Heart right ventricle (tissue), 16 donors: ENCODE results near the gene ZNF106. TPM values are rescaled to one million over a fixed set of nuclear protein-coding genes. Genes with fewer than 3 reads are reported as not detected.

Experiments used
- ATAC-seq, 8 donors: fragments of 200-7000 bp; cut with Tn5 transposase; one replicate each; pipeline ENCODE4 v1.9.1; 2020; ENCODE audit warnings: mild to moderate bottlenecking in 8 of 8, moderate library complexity in 8 of 8, moderate number of reproducible peaks in 1 of 8
- DNase-seq, 2 donors: peaks; one replicate each; pipeline ENCODE4 v3.0.0-alpha.2; 2020
- H3K27ac ChIP-seq, 10 donors: fragments of 200-600 bp; sonication (generic) in 2 of 10; one replicate each; pipeline versions ENCODE4 v1.5.0 to v1.8.0; 2020 to 2022; ENCODE audit warnings: mild to moderate bottlenecking in 3 of 10
- H3K27me3 ChIP-seq, 7 donors: fragments of 200-600 bp; one replicate each; pipeline ENCODE4 v1.8.0; 2021 to 2022; ENCODE audit warnings: mild to moderate bottlenecking in 2 of 7
- H3K36me3 ChIP-seq, 9 donors: fragments of 200-600 bp; sonication (generic) in 1 of 9; one replicate each; pipeline versions ENCODE4 v1.5.0 to v1.8.0; 2020 to 2022; ENCODE audit warnings: mild to moderate bottlenecking in 2 of 9
- H3K4me1 ChIP-seq, 9 donors: fragments of 200-600 bp; sonication (generic) in 1 of 9; one replicate each; pipeline versions ENCODE4 v1.5.0 to v1.8.0; 2020 to 2022; ENCODE audit warnings: mild to moderate bottlenecking in 4 of 9
- H3K4me3 ChIP-seq, 10 donors: fragments of 200-600 bp; sonication (generic) in 2 of 10; one replicate each; pipeline versions ENCODE4 v1.5.0 to v1.8.0; 2020 to 2022; ENCODE audit warnings: mild to moderate bottlenecking in 7 of 10, moderate library complexity in 2 of 10
- H3K9me3 ChIP-seq, 11 donors: fragments of 200-600 bp in 10 of 11; sonication (generic) in 2 of 11; one replicate each; pipeline versions ENCODE4 v1.5.0 to v1.8.0; 2013 to 2022; ENCODE audit warnings: mild to moderate bottlenecking in 2 of 11, control low read depth in 1 of 11, moderate library complexity in 1 of 11
- CTCF ChIP-seq, 9 donors: fragments of 200-600 bp; sonication (generic) in 2 of 9; IDR thresholded peaks; one replicate each; pipeline versions ENCODE4 v1.5.0 to v1.8.0; 2021 to 2022; ENCODE audit warnings: antibody characterized with exemption in 9 of 9, mild to moderate bottlenecking in 5 of 9, moderate library complexity in 1 of 9
- WGBS, 2 donors: extraction: QIAGEN DNeasy Blood & Tissue Kit; methylation state at CpG; one replicate each; pipeline ENCODE4 v1.1.7; 2013; ENCODE audit warnings: inconsistent platforms in 1 of 2; 5-methylcytosine and 5-hydroxymethylcytosine counted together
- intact Hi-C, 10 donors: fragments of 100-400 bp; cut with DNase I; formaldehyde crosslinking; loops; one replicate each; pipeline versions ENCODE4 v1.11.1 to v1.14.2; 2022
- polyA plus RNA-seq, 2 donors: library from polyadenylated mRNA; stranded (reverse); fragments of 200-250 nt; gene quantifications; one replicate each; pipeline ENCODE4 v1.2.3, GENCODE V29; 2013
- total RNA-seq, 10 donors: library from RNA; stranded (reverse); fragmentation: NEBNext Ultra II Directional in 3 of 10; extraction: Animal tissue kit (Norgen Biotek cat#: 25700) in 3 of 10; gene quantifications; one replicate each; pipeline versions ENCODE4 v1.2.1 to v1.2.4, GENCODE V29; 2021 to 2023
- donor health status: Arrhythmogenic right ventricular cardiomyopathy.
- donor health status: ischemic (EF 13 %, LVEDD 7.1; RV severe dilation, severe dysfunction).
- donor health status: healthy with polysubstance abuse.
- donor health status: DM: no; HTN: yes; CAD: no.
- donor health status: DM: no; HTN: no; CAD: no.
- donor health status: ischemic (EF 25% LVEDD 6.9; RV normal size, moderate dysfunction).
- donor health status: ischemic (EF 25% LVEDD 5.7; RV mildly dilated, moderate dysfunction).
- donor health status: healthy.
- donor health status: DM: yes; HTN: yes; CAD: no.
- donor health status: Ischemic cardiomyopathy.
- donor health status: ischemic (EF 35%, LVEDD 5.7; RV mildly dilated, moderate dysfunction).
- donor health status: nonischemic (EF 11% LVEDD 7.7; RV severe dilation, severe dysfunction).
- donor health status: DM: yes; HTN: yes; CAD: no.
- donor health status: PGD.
- donor health status: ischemic (EF 29% LVEDD 5.4; RV normal size, mild dysfunction).
- donor health status: nonischemic (EF 23%, LVEDD 6.1; RV moderate dilation, normal function).

Gene ZNF106
- total and polyA plus RNA-seq, 12 donors = 52.6 to 945 (median 720) TPM

GRCh38 chr15:42493679-42494078 is 2.7 kb upstream of the ZNF106 start:
- H3K4me1 ChIP-seq = peaks cover 8 to 78% (median 58%) of the 10 kb centered on the region in 9 donors
- no peak for TF ChIP-seq CTCF (IDR thresholded peaks at IDR 0.05)
- no peaks in the 10 kb centered on the region for H3K27me3 ChIP-seq
- ATAC-seq (no peak), DNase-seq (no peak)
- H3K27ac ChIP-seq = peak overlapping the region in 9 of 10 donors; percentile 83 to 93 (median 91)
- H3K36me3 ChIP-seq = no peaks in the 10 kb centered on the region
- H3K9me3 ChIP-seq = no peaks in the 10 kb centered on the region
- H3K4me3 ChIP-seq = peak overlapping the region in 1 of 10 donors; percentile 17
- intact Hi-C loops = loop anchor here in 1 of 10 donors (10.0 kb wide), 1 partner anchor 81 kb away; the partner anchor contains the start of gene STARD9
- WGBS, 2 donors = 84 to 88% methylated on average over 1 of the region's 1 CpG

GRCh38 chr15:42491539-42492225 is 741 bp upstream of the ZNF106 start:
- 78 to 85% methylated on average over 18 of the region's 18 CpGs for WGBS, 2 donors
- Histone ChIP-seq H3K4me1 (peaks cover 8 to 67% (median 52%) of the 10 kb centered on the region in 9 donors), H3K27me3 (no peaks in the 10 kb centered on the region), H3K9me3 (no peaks in the 10 kb centered on the region), H3K36me3 (no peaks in the 10 kb centered on the region), H3K27ac (peak overlapping the region; percentile 87 to 99 (median 94)), H3K4me3 (peak overlapping the region; percentile 64 to 98 (median 86))
- ATAC-seq (peak in 1 of 8 donors; percentile 13), DNase-seq (no peak)
- TF ChIP-seq CTCF (IDR thresholded peaks at IDR 0.05) = no peak
- intact Hi-C loops = loop anchor here in 1 of 10 donors (10.0 kb wide), 1 partner anchor 83 kb away; the partner anchor contains the start of gene STARD9

GRCh38 chr15:42490291-42490670 is 660 bp downstream of the ZNF106 start:
- Histone ChIP-seq H3K27me3 (no peaks in the 10 kb centered on the region), H3K27ac (peak overlapping the region; percentile 87 to 99 (median 94)), H3K9me3 (no peaks in the 10 kb centered on the region), H3K4me1 (peaks cover 8 to 61% (median 44%) of the 10 kb centered on the region in 9 donors), H3K36me3 (peaks cover 0 to 9% (median 0%) of the 10 kb centered on the region in 9 donors), H3K4me3 (peak overlapping the region; percentile 64 to 98 (median 86))
- DNase-seq (no peak), ATAC-seq (peak in 2 of 8 donors; percentile 0 to 2)
- WGBS, 2 donors = 5 to 6% methylated on average over 11 of the region's 11 CpGs
- intact Hi-C loops = loop anchor here in 1 of 10 donors (10.0 kb wide), 1 partner anchor 85 kb away; the partner anchor contains the start of gene STARD9
- no peak for TF ChIP-seq CTCF (IDR thresholded peaks at IDR 0.05)

- TF ChIP-seq CTCF (IDR thresholded peaks at IDR 0.05) = no peak
- WGBS, 2 donors = 98 to 100% methylated on average over 1 of the region's 1 CpG
- intact Hi-C loops = no loop called here
- Histone ChIP-seq H3K4me3 (no peak overlapping the region), H3K27ac (peak overlapping the region in 2 of 10 donors; percentile 35 to 52), H3K27me3 (no peaks in the 10 kb centered on the region), H3K4me1 (peaks cover 0 to 27% (median 10%) of the 10 kb centered on the region in 9 donors), H3K36me3 (peaks cover 0 to 26% (median 0%) of the 10 kb centered on the region in 9 donors), H3K9me3 (peaks cover 0 to 15% (median 6%) of the 10 kb centered on the region in 11 donors)
- ATAC-seq (peak in 2 of 8 donors; percentile 40 to 48), DNase-seq (no peak)
Observed at GRCh38 chr15:42483677-42484076, 7.3 kb downstream of the ZNF106 start.
